ENCODE data around the gene NUDCD3.

The NUDCD3 gene

DNA sequence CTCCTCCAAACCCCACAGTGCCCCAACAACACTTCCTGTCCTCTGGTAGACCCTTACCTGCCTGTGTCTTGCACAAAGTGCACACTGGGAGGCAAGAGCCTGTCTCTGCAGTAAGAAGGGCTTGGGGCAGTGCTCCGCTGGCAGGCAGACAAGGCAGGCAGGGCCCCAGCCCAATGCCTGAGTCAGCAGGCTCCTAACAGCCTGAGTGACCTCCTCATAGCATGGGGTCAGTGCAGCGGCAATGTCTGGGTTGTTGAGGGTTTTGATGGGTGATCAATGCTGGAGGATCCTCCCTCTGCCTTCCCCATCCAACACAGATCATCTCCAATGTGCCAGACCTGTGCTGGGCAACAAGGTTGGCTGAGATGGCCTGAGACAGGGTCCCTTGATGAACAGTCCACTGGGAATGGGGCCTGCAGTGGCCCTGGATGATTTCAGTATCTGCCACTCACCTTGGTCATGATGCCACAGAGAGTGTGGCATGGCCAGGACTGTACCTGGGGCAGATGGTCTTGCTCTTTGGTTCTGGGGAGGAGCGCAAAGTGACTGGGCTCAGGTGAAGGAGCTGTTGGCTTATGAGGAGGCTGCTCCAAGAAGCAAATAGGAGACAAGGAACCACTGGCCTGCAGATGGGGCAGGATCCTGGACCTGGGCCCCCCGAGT, 109.5 kb downstream of the NUDCD3 start:
- DNase-seq, result no peak

DNA sequence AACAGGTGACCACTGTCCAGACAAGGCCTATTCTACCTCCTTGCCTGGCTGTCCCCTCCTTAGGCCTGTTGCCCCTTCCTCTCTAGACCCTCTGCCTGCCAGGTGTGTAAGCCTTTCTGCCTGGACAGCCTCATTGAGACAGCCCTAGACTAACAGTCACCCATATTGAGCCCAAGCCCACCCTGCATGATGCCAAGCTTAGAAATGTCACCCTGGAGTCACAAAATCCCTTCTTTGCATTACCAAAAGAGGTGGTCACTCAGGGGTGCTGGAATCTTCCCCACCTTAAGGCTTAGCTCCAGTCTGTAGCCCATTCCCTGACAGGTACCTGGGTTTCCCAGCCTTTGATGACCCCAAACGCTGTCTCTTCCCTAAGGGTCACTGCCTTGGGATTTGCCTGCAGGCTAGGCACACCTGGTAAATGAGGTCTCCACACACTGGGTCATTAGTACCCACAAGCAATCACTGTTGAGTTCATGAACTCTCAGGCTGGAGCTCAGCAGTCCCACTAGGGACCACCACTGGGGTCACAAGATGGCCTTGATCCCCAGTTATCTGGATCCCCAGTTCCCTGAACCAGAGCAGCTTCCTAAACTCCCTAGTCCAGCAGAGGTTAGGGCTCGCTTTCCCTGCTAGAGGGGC, 110.1 kb downstream of the NUDCD3 start:
- DNase-seq, result no peak

DNA sequence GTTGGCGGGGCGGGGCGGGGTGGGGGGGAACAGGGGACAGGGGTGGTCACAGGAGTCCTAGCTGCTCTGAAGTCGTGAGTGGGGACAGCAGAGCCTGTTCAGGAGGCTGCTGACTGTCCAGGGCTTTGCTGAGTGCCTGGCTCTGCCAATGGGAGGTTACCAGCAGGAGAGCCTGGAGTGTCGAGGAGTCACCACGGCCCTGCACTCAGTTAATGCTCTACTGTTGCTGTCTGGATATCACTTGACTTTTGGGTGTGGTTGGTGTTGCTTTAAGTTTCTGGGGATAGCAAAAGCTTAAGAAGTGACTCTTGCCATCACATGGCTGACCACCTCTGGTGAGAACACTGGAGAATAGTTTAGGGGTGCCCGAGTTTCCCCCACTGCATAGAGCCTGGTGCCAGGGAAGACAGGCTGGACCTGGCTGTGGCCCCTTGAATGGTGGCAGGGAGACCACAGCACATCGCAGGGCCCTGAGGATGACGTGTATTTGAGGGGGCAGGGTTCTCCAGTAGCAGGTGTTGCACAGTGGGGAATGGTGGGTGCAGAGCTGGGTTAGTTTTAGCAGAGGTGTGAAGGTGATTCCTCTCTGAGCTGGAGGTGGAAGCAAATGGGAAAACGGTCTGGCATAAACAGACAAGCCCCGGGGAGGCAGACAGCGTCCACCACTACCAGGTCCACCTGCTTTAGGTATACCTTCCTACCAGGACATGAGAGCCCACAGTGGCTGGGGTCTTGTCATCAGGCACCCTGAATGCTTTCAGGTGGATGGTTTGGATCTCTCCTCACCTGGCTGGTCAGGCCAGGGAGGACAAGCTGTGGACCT, 110.9 kb downstream of the NUDCD3 start:
- DNase-seq, result no peak

DNA sequence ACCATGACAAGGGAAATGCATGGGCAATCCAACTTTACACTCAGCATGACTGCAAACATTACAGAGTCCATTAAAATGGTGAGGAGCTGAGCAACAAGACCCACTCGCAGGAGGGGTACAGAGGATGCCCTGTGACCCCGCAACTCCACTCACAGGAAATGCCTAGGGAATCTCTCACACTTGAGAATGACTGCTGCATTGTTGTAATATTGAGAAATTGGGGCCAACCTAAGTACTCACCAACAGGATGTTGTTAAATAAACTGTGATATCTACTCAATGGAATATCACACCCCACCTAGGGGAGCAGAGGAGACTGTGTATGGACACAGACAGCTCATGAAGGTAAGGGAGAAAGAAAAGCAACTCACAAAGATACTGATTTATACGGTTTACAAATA, 111.7 kb downstream of the NUDCD3 start:
- DNase-seq, result no peak

DNA sequence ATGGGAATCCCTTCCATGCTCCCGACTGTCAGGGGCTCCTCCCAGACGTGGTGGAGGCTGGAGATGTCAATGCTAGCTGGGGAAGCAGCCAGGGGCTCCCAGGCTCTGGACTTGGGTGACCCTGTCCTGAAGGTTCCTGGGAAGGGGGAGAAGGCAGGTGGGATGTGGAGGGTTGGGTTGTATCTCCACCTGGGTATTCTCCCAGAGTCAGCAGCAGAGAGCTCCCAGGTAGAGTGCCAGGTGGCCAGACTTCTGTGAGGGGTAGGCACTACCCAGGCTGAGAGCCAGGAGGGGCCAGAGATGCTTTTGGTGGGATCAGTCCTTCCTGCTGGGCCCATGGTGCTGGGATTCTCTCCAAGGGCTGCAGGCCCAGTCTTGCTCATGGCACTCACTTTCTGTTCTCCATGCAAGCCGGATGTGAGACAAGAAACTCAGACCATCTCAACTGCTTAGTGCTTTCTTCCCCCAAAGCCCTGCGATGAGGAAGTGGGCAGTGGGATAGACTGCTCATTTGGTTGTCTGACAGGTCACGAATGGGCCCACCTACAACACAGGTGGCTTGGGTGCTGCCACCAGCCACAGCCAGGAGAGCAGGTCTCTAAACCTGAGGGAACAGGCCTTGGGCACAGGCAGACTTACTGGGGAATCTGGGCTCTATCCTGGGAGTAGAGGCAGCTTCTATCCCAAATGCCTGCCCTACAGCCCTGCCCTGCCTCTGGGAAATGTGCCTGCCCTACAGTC, 112.6 kb downstream of the NUDCD3 start:
- no peak for DNase-seq

DNA sequence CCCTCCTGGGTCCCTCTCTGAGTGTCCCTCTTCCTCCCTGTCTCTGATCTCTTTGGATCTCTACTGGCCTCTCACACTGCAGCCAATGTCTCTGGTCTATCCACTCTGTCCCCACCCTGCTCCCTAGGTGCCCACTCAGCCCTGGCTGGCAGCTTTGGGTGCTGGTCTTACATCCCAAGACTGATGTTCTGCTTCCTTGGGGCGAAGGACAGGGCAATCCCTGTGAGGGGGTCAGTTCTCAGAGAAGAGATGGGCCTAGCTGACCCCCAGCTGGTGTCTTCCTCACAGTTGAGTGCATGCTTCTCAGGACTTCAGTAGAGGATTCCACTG, 113.4 kb downstream of the NUDCD3 start:
- DNase-seq, result no peak

DNA sequence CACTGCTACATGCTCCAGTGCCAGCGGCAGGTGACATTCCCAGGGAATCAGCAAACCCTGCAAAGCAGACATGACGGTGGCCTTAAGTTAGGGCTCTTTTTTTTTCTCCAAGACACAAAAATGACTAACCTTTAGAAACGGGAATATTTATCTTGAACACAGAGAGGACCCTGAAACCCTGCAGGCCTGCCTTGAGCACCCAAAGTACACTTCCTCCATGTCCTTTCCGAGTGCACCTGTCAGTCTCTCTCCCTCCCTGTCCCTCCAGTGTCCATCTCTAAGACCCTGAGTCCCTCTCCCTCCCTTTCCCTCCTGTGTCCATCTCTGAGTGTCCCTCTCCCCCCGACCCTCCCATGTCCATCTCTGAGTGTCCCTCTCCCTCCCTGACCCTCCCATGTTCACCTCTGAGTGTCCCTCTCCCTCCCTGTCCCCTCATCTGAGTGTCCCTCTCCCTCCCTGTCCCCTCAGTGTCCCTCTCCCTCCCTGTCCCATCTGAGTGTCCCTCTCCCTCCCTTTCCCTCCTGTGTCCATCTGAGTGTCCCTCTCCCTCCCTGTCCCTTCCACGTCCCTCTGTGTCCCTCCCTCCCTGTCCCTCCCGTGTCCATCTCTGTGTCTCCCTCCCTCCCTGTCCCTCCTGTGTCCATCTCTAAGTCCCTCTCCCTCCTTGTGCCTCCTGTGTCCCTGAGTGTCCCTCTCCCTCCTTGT, 113.9 kb downstream of the NUDCD3 start:
- no peak for DNase-seq

DNA sequence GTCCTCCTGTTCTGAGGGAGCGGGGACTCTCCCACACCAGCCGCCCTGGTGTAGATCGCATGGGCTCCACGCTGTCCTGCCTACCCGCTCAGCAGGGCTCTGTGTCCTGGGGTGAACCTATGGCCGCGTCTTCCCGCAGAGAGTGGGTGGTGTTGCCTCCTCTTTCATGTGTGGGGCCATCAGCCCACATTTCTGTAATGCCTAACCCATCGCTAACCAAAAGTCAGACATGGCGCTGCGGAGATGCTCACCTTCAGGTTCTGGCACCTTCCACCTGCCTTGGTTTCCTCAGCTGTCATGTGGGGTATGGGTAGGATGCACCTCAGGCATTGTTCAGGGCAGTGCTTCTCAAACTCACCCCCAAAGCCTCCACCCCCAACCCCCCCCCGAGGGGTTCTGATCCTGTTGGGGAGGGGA, 114.5 kb downstream of the NUDCD3 start:
- no peak for DNase-seq

DNA sequence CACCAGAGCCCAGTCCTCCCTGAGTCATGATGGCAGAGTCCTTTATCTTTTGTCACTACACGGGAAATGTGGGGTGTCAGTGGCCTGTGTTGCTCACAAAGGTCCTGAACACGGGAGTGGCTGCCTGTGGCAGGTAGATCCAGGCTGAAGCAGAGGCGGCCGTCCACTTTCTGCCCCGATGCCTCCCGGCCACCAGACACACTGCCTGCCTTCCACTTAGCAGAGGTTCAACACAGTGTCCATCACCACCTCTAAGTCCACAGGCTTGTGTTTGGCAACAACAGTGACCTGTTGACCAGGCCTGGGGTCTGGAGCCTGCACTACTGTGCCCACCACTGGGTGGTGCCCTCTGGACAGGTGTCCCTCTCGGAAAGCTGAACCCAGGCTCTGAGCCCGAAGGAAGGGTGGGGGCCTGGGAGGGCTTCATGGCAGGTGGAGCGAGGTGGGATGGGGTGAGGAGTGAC, 115.2 kb downstream of the NUDCD3 start:
- DNase-seq, result no peak

DNA sequence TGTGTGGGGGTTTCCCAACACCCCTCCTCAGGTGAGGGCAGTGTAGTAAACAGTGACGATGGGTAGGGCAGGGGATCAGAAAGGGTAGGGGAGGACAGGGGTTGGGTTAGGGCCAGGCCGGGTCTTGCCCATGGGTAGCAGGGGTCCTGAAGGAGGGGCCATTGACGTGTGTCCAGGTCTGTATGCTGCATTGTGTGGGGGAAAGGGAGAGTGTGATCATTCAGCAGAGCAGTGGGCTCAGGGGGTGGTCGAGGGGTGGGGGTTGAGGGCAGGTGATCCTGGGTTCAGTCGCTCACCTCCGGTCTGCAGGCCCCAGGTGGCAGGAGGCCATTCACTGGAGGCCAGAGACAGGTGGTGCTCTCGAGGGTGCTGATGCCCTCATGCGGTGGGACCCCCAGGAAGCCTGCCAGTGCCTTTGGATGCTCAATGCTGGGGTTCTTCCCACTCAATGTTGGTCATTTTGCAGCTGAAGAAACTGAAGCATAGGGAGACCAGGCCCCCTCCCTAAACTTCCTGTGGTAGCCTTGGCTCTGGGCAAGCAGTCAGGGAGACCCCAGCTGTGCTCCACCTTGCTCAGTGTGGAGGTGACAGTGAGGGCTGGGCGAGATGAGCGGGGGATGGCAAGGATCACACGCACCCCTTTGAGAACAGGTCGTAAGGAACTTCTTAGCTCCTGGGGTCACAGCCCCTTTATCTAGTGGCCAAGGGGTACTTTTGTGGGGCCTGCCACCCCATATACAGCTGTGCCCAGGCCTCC, 116.3 kb downstream of the NUDCD3 start:
- DNase-seq, result no peak

DNA sequence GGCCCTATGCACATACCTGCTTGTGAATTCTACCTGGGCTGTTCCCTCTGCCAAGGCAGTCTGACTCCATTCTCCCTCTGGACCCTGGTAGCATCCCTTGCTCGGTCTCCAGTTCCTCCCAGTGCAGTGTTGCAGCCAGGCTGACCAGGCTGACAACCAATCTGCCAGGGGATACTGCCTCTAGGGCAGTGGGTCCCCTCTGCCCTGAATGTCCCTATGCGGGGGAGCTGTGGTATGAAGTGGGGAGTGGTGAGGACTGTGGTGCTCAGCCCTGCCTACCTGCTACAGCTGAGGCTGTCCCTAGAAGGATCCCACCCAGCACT, 117.1 kb downstream of the NUDCD3 start:
- no peak for DNase-seq

DNA sequence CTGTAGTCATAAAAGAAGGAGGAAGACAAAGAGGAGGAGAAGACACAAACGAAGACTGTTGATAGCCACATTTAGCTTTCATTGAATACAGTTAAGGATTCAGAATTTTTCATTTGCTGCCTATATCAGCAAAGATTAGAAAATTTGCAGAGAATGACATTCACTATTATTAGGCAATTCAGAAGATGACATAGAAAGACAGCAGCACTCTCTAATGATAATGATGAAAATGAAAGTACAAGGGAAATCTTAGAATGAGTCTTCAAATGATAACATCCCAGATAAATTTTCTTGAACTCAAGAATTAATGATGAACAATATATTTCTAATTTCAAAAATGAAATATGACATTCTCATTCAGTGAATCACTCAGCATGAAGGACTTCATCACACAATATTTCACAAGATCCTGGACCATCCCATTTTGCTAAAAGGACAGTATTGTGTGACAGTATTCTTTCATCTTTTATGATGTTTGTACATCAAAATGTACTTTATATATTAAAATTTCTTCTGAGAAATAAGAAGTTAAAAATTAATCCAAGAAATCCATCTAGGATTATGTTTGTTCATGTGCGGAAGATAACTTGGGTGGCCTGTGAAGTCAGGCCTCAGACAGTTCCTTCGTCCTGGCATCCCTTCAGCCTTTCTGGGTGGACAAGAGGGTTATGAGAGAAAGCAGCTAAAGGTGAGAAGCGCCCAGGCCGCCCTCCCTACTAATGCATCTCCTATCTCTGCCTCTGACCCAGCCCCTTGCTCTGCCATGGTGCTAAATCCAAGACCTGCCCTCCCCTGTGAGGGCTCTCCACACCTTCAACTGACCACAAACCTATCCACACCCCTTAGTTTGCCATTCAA, 117.7 kb downstream of the NUDCD3 start:
- no peak for DNase-seq

DNA sequence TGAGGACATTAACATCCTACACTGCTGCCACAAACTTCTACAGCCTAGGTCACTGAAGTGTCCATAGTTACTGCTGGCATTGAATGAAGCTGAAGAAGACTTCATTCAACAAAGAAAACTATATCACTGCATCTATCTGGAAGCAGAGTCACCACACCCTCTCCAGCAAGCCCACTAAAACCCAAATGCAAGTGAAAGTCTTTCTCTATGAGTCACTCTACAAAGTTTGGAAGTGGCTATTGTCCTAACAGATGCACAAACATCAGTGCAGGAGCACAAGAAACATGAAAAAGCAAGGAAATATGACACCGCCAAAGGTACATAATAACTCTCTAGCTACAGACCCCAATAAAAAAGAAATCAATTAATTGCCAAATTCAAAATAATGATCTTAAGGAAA, 121.6 kb downstream of the NUDCD3 start:
- no peak for DNase-seq

DNA sequence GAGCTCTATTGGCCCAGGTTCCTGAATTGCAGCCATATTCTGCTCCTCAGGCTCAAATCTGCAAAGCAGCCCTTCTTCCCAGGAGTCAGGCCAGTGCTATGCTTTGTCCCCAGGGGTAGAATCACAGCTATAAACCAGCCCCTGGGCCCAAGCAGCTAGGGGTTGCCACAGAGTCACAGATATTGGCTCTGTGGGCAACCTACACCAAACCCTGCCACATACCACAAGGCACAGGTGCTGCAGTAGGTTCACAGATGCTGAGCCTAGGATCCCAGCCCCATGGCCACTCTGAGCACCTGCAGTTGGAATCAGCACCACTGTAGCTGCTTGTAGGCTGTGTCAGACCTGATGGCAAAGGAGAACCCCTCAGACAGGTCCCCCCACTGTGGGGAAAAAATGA, 122.0 kb downstream of the NUDCD3 start:
- DNase-seq, result no peak

DNA sequence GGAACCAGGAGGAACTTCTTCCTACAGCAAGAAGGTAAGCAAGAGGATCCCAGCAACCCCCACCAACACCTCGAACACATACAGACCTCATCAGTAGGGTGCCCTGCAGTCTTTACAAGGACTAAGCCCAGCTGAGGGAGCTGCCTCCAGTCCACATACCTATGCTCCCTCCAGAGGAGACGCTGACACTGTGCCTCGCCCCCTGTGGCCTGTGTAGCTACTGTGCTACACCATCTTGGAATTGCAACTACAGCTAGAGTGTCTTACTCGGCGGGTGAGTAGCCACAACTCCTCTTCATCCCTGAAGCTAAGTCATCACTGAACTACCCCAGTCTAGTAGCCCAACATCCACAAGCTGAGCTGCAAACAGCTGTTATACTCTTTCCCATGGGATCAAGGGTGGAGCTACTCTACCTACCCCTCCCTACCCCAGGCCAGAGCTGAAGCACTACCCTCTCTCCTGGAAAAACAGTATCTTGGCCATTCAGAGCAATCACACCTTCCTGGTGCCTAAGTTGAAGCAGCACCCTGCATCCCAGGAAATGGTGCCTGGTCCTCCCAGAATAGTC, 122.9 kb downstream of the NUDCD3 start:
- DNase-seq, result no peak

DNA sequence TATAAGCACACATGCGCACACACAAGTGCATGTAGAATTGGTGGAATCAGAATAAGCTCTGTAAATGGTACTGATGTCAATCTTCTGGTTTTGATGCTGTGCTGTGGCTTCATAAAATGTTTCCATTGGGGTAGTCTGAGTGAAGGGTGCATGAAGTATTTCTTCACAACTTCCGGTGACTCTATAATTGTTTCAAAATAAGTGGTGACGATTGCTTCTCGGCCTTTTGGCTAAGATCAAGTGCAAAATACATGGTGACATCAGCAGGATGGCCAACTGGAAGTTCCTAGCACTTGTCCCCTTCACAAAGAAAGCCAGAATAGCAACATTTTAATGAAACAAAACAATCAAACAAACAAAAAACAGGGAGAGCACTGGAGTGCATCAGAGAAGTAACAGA, 123.5 kb downstream of the NUDCD3 start:
- no peak for DNase-seq

DNA sequence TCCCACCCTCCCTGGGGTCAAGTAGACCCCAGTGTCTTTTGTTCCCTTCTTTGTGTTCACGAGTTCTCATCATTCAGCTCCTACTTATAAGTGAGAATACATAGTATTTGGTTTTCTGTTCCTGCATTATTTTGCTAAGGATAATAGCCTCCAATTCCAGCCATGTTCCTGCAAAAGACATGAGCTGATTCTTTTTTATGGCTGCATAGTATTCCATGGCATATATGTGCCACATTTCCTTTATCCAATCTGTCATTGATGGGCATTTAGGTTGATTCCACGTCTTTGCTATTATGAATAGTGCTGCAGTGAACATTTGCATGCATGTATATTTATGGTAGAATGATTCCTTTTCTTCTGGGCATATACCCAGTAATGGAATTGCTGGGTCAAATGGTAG, 136.8 kb downstream of the NUDCD3 start:
- DNase-seq, result no peak

DNA sequence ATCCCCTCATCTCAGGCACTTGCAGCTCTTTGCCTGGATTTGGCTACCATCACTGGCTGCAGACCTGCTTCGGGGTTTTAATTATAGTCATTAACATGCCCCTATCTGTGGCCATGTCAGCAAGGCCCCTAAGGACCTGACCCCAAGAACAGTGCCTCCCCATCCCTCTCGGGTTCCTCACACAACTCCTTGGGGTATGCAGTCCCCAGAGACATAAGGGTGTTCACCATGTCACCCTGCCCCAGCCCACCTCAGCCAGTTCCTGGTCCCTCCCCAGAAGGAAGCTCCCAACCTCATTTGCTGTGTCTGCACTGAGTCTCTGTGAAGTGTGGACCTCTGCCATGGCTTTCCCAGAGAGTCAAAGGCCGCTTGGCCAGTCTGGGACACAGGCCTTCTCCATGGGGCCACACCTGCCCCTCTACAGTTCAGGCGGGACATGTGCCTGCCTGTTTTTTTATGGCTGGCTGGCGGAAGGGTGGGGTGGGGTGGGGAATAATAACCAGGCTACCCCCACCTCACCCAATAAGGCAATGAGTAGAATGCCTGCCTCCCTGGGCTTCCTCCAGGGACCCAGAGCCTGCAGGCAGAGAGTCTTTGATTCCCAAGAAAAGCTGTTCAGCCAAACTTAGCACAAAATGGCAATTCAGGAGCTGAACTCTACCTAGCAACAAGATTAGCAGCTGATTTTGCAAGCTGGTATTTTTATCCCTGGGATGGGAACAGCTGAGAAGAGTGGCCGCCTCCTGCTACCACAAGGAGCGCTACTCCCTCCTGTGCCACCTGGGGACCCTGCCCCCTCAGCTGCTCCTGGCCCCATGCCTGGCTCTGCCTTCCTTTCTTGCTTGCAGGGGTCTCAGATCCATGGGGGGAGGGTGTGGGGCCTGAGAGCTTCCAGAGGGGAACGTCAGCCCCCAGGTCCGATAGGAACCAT, 141.3 kb downstream of the NUDCD3 start:
- no peak for DNase-seq

DNA sequence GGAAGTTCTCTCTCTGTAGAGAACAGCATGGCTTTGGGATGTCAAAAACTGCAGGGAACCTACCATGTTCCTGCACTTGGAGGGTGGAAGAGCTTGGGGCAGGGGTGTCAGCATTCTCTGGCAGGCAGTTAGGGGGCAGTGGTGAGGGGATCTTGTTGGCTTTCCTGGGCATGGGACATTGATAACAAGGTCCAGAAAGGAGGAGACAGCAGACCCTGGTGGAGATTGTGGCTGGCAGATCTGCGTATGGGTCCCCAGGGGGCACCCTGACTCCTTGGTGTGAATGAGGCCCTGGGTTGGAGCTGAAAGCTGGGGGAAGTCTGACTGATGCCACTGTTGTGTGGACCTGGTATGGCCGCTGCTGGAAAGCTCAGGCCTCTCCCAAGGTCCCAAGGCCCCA, 142.2 kb downstream of the NUDCD3 start:
- DNase-seq, result no peak
